Measurements from ENCODE around the gene SETD2.

Gene SETD2

DNA sequence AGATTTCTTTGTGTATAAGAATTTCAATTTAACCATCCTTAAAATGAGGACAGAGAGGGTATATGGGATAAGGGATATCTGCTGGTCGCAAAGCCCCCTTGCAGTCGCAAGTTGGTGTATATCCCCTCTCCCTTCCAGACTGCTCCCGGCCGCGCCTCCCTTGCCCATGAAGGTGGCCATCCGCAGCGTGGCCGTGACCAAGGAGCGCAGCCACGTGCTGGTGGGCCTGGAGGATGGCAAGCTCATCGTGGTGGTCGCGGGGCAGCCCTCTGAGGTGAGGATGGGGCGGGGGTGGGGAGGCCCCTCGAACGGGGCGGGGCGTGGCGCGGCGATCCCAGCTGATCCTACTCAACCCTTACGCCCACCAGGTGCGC, 155.1 kb downstream of the SETD2 start:
- H3K27ac ChIP-seq, result peak overlapping the region in 7 of 11 experiments; percentile 88 to 96 (median 94); a peak in 11 of 22 replicates
- peak overlapping the region; percentile 79 to 89 (median 87); a peak in 20 of 22 replicates for H3K9ac ChIP-seq

DNA sequence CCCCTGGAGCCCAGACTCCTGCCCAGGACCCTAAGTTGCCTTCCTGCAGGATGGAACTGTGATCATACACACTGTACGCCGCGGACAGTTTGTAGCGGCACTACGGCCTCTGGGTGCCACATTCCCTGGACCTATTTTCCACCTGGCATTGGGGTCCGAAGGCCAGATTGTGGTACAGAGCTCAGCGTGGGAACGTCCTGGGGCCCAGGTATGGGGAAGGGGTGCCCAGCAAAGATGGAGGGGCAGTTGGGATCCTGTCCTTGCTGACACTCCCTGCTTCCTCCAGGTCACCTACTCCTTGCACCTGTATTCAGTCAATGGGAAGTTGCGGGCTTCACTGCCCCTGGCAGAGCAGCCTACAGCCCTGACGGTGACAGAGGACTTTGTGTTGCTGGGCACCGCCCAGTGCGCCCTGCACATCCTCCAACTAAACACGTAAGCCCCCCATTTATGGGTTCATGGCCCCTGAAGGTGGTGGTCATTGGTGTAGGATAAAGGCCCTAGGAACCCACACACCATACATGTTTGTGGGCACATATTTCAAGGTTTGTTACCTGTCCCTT, 155.6 kb downstream of the SETD2 start:
- Histone ChIP-seq H3K9me3 (replicated peaks in 1 of 11) (no peaks in the 10 kb centered on the region), H3K27me3 (no peaks in the 10 kb centered on the region), H3K9ac (peak overlapping the region in 3 of 11 experiments; percentile 87; a peak in 4 of 22 replicates), H3K27ac (peak overlapping the region in 2 of 11 experiments; percentile 91 to 95; a peak in 2 of 22 replicates), H3K4me2 (peak overlapping the region; percentile 84 to 98 (median 92); a peak in 21 of 22 replicates), H3K36me3 (peaks cover 43 to 67% (median 59%) of the 10 kb centered on the region in 11 experiments), H3K4me3 (peak overlapping the region in 1 of 10 experiments; percentile 51; a peak in 1 of 20 replicates), H4K20me1 (peaks cover 0 to 55% (median 0%) of the 10 kb centered on the region in 11 experiments; a peak in 8 of 22 replicates), H3K4me1 (peaks cover 15 to 68% (median 53%) of the 10 kb centered on the region in 10 experiments)
- TF ChIP-seq Cebpa-rat (IDR thresholded peaks at IDR 0.05), result no peak

More for the DNA sequence above, 155.1 kb downstream of the SETD2 start:
- Histone ChIP-seq H3K4me3 (peak overlapping the region; percentile 48 to 68 (median 58); a peak in 19 of 20 replicates), H3K4me1 (peaks cover 15 to 73% (median 58%) of the 10 kb centered on the region in 10 experiments), H3K4me2 (peak overlapping the region; percentile 84 to 98 (median 92)), H4K20me1 (peaks cover 0 to 49% (median 0%) of the 10 kb centered on the region in 11 experiments; a peak in 8 of 22 replicates), H3K9me3 (replicated peaks in 1 of 11) (no peaks in the 10 kb centered on the region), H3K27me3 (no peaks in the 10 kb centered on the region), H3K36me3 (peaks cover 41 to 67% (median 59%) of the 10 kb centered on the region in 11 experiments)
- TF ChIP-seq Cebpa-rat (IDR thresholded peaks at IDR 0.05), result no peak

DNA sequence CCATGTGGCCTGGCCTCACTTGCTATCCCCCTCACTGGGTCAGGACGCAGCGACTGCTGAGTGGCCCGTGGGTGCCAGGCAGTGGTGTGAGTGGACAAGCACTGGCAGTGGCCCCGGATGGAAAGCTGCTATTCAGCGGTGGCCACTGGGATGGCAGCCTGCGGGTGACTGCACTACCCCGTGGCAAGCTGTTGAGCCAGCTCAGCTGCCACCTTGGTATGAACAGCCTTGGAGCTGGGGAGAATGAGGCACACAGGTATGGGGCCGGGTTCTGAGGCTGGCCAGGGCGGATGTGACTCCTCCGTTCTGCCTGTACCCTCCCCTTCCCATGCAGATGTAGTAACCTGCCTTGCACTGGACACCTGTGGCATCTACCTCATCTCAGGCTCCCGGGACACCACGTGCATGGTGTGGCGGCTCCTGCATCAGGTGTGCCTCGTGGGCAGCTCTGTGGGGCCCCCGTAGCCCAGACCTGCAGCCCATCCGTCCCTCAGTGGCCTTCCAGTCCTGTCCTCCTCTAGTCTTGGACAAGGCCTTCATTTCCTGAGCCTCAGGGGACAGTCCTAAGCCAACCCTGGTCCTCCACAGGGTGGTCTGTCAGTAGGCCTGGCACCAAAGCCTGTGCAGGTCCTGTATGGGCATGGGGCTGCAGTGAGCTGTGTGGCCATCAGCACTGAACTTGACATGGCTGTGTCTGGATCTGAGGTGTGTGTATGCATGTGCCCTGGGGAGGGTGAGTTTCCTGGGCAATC, 156.3 kb downstream of the SETD2 start:
- no peak overlapping the region for H3K4me3 ChIP-seq
- peak overlapping the region in 1 of 11 experiments; percentile 98; a peak in 2 of 22 replicates for H3K4me2 ChIP-seq
- H3K9ac ChIP-seq, result 0 out of 22 replicates have a peak overlapping the region, but pooled peaks of 1 of the 11 experiments have one; percentile 29
- H3K36me3 ChIP-seq, result peaks cover 43 to 67% (median 62%) of the 10 kb centered on the region in 11 experiments
- H3K27me3 ChIP-seq, result no peaks in the 10 kb centered on the region
- TF ChIP-seq Cebpa-rat (IDR thresholded peaks at IDR 0.05), result no peak
- peaks cover 0 to 60% (median 0%) of the 10 kb centered on the region in 11 experiments; a peak in 8 of 22 replicates for H4K20me1 ChIP-seq
- H3K27ac ChIP-seq, result no peak overlapping the region
- peaks cover 15 to 61% (median 47%) of the 10 kb centered on the region in 10 experiments for H3K4me1 ChIP-seq
- no peaks in the 10 kb centered on the region for H3K9me3 ChIP-seq (replicated peaks in 1 of 11)

DNA sequence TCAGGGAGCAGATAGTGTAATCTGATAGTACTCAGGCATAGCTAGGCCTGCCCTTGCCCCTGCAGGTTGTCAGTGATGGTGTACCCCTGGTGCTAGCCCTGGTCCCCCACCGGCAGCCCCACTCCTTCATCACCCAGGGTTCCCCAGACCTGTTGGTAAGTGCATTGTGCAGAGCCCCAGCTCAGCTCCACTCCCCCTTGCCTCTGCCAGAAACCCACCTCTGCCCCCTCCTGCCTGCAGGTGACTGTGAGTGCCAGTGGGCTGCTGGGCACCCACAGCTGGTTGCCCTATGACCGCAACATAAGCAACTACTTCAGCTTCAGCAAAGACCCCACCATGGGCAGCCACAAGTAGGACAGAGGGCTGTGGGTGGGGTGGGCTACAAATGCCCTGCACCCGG, 156.9 kb downstream of the SETD2 start:
- Histone ChIP-seq H3K4me1 (peaks cover 15 to 55% (median 40%) of the 10 kb centered on the region in 10 experiments), H4K20me1 (peaks cover 0 to 66% (median 0%) of the 10 kb centered on the region in 11 experiments; a peak in 8 of 22 replicates), H3K9ac (peak overlapping the region in 3 of 11 experiments; percentile 29 to 46 (median 29); a peak in 2 of 22 replicates), H3K27ac (no peak overlapping the region), H3K36me3 (peaks cover 48 to 70% (median 64%) of the 10 kb centered on the region in 11 experiments), H3K4me2 (no peak overlapping the region), H3K4me3 (no peak overlapping the region), H3K27me3 (no peaks in the 10 kb centered on the region), H3K9me3 (replicated peaks in 1 of 11) (no peaks in the 10 kb centered on the region)
- no peak for TF ChIP-seq Cebpa-rat (IDR thresholded peaks at IDR 0.05)

DNA sequence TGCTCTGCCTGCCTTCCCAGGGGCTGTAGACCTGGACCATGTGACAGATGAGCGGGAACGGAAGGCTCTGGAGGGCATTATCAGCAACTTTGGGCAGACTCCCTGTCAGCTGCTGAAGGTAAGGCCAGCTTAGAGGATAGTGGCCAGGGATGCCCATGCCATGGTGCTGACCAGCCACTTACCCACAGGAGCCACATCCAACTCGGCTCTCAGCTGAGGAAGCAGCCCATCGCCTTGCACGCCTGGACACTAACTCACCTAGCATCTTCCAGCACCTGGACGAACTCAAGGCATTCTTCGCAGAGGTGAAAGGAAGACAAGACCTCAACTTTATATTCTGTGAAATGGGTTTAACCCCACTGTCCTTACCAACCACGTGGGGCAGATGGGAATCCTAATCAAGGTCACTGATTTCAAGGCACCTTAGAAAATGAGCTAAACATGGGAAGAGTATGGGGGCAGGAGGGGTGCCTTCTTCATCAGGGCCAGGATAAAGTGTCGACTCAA, 157.7 kb downstream of the SETD2 start:
- TF ChIP-seq Cebpa-rat (IDR thresholded peaks at IDR 0.05), result no peak
- peak overlapping the region in 2 of 11 experiments; percentile 3 to 29; a peak in 2 of 22 replicates for H3K9ac ChIP-seq
- no peak overlapping the region for H3K4me3 ChIP-seq

DNA sequence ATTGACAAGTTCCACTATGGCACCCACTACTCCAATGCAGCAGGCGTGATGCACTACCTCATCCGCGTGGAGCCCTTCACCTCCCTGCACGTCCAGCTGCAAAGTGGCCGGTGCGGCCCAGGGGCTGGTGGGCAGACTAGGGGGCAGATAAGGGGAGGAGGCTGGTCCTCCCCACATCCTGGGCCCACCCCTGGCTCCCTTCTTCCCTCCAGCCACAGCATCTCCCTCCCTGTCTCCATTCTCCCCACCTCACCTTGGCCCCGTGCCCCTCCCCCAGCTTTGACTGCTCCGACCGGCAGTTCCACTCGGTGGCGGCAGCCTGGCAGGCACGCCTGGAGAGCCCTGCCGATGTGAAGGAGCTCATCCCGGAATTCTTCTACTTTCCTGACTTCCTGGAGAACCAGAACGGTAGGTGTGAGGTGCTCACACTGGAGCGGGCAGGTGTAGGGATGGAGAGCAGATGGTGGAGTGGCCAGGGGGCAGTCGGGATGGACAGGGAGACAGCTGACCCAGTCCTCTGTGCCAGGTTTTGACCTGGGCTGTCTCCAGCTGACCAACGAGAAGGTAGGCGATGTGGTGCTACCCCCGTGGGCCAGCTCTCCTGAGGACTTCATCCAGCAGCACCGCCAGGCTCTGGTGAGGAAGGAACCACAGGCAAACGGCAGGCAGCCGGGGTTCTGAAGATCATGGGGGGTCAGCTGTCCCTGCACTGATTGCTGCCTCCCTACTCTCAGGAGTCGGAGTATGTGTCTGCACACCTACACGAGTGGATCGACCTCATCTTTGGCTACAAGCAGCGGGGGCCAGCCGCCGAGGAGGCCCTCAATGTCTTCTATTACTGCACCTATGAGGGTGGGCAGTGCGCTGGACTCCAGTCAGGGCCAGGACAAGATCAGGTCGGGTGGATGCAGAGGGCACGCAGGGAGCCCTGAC, 158.4 kb downstream of the SETD2 start:
- peaks cover 18 to 53% (median 37%) of the 10 kb centered on the region in 10 experiments for H3K4me1 ChIP-seq
- no peaks in the 10 kb centered on the region for H3K27me3 ChIP-seq
- no peak overlapping the region for H3K4me3 ChIP-seq
- 0 out of 22 replicates have a peak overlapping the region, but pooled peaks of 1 of the 11 experiments have one; percentile 3 for H3K9ac ChIP-seq
- H3K36me3 ChIP-seq, result peaks cover 63 to 85% (median 79%) of the 10 kb centered on the region in 11 experiments
- H3K27ac ChIP-seq, result no peak overlapping the region
- no peaks in the 10 kb centered on the region for H3K9me3 ChIP-seq (replicated peaks in 1 of 11)
- H3K4me2 ChIP-seq, result no peak overlapping the region
- TF ChIP-seq Cebpa-rat (IDR thresholded peaks at IDR 0.05), result no peak
- peaks cover 0 to 81% (median 0%) of the 10 kb centered on the region in 11 experiments; a peak in 8 of 22 replicates for H4K20me1 ChIP-seq

More for the DNA sequence above, 157.7 kb downstream of the SETD2 start:
- H3K4me1 ChIP-seq, result peaks cover 15 to 53% (median 37%) of the 10 kb centered on the region in 10 experiments
- H3K27ac ChIP-seq, result no peak overlapping the region
- H3K9me3 ChIP-seq (replicated peaks in 1 of 11), result no peaks in the 10 kb centered on the region
- no peaks in the 10 kb centered on the region for H3K27me3 ChIP-seq
- peaks cover 56 to 78% (median 72%) of the 10 kb centered on the region in 11 experiments for H3K36me3 ChIP-seq
- no peak overlapping the region for H3K4me2 ChIP-seq
- peaks cover 0 to 74% (median 0%) of the 10 kb centered on the region in 11 experiments; a peak in 8 of 22 replicates for H4K20me1 ChIP-seq

DNA sequence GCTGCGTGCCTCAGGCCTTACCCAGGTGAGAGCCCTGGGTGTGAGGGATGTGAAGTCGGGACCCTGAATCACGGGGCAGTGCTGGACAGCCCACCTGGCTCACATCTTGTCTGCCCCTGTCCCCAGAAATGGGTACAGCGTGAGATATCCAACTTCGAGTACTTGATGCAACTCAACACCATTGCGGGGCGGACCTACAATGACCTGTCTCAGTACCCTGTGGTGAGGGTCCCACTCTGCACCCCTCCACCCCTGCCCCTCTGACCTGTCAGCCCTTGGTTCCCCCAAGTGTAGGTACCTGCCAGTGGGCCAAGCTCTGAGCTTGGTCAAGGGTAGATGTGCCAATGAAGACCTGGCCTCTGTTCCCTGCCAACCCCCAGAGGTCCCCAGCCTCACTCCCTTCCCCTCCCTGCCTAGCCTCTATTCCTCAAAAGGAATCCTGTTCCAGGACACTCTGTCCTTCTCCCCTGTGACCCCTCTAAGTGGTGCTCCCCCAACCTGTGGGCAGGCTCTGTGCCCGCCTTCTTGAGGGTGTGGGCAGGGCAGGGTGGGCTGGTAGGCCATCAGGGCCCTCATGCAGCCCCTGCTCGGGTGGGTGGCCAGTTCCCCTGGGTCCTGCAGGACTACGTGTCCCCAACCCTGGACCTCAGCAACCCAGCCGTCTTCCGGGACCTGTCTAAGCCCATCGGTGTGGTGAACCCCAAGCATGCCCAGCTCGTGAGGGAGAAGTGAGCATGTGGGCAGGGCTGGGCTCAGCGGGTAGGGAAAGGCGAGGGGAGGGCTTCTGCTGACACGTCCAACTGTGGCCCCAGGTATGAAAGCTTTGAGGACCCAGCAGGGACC, 159.3 kb downstream of the SETD2 start:
- H3K27ac ChIP-seq, result no peak overlapping the region
- H3K4me3 ChIP-seq, result no peak overlapping the region
- H3K36me3 ChIP-seq, result peaks cover 69 to 91% (median 88%) of the 10 kb centered on the region in 11 experiments
- H3K4me2 ChIP-seq, result no peak overlapping the region
- no peaks in the 10 kb centered on the region for H3K9me3 ChIP-seq (replicated peaks in 1 of 11)
- H3K4me1 ChIP-seq, result peaks cover 20 to 52% (median 35%) of the 10 kb centered on the region in 10 experiments
- TF ChIP-seq Cebpa-rat (IDR thresholded peaks at IDR 0.05), result no peak
- H3K27me3 ChIP-seq, result no peaks in the 10 kb centered on the region
- H3K9ac ChIP-seq, result no peak overlapping the region
- H4K20me1 ChIP-seq, result peaks cover 0 to 90% (median 0%) of the 10 kb centered on the region in 11 experiments; a peak in 8 of 22 replicates
